Fibroblast of the aortic adventitia (primary cell): ENCODE data around the gene SLC37A4. TPM values are rescaled to one million over a fixed set of nuclear protein-coding genes. Genes with fewer than 3 reads are reported as not detected.

Experiments
- DNase-seq: peaks from one replicate; pipeline ENCODE4 v3.0.0-alpha.2; 2010; ENCODE audit warnings: low read depth
- H3K4me3 ChIP-seq: 2 replicates; pipeline ENCODE4 v1.5.1; 2011; ENCODE audit warnings: low read depth, mild to moderate bottlenecking, control low read depth, low read length, moderate library complexity
- total RNA-seq: library from RNA; depleted of rRNA; stranded (reverse); fragments of >200 nt; gene quantifications from 2 replicates; pipeline ENCODE4 v1.2.3, GENCODE V29; 2012; ENCODE audit warnings: low replicate concordance
- TF ChIP-seq, protein P1 (sequence below): IDR thresholded peaks from 2 replicates; pipeline ENCODE4 v1.5.1; 2011; ENCODE audit warnings: mild to moderate bottlenecking, low read length, control low read depth, inconsistent platforms; ENCODE audit not compliant: insufficient read depth

SLC37A4 gene
- total RNA-seq, 1 donor: 15.5 TPM

DNA sequence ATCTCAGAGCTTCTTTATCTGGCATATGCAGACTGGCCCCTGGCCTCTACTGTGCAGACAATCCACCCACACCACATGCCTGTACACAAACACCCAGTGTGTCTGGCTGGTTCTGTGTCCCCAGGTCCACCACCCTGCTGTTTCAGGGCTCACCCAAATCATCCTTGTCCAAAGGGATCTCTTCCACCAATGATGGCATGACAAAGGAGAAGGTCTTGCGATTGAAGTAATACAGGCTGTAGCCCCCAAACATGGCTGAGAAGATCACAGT is 1.7 kb downstream of the SLC37A4 start:
- H3K4me3 ChIP-seq: no peak overlapping the region
- TF ChIP-seq, protein P1, sequence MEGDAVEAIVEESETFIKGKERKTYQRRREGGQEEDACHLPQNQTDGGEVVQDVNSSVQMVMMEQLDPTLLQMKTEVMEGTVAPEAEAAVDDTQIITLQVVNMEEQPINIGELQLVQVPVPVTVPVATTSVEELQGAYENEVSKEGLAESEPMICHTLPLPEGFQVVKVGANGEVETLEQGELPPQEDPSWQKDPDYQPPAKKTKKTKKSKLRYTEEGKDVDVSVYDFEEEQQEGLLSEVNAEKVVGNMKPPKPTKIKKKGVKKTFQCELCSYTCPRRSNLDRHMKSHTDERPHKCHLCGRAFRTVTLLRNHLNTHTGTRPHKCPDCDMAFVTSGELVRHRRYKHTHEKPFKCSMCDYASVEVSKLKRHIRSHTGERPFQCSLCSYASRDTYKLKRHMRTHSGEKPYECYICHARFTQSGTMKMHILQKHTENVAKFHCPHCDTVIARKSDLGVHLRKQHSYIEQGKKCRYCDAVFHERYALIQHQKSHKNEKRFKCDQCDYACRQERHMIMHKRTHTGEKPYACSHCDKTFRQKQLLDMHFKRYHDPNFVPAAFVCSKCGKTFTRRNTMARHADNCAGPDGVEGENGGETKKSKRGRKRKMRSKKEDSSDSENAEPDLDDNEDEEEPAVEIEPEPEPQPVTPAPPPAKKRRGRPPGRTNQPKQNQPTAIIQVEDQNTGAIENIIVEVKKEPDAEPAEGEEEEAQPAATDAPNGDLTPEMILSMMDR: no peak
- no peak for DNase-seq

DNA sequence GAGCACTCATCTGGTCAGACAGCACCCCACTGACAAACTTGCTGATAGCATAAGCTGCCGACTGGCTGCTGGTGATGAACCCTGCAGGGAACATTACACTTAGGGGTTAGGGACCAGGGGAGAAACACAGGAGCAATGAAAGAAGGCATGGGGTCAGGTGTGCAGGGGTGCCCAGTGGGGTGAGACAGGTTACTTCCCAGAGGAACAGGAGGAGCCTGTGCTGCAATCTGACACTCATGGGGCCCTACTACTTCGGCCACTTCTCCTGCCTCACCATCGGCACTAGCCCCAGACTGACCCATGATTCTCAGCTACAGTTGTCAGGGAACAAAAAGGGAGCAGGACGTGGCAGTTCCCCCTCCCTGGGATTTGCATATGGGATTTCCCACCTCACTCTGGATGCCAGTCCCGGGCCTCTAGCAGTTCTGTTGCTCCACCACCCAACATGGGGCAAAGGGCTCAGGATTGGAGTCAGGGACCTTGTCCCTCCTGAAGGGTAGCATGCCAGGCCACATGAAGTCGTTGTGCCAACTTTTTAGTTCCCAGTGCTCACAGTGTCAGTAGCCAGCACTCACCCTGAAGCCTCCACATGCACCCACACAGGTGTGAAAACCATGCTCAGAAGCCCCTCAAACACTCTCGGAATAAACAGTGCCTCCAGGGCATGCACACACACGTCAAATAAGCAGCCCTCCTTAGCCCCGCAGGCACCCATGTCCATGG is 2.2 kb downstream of the SLC37A4 start:
- TF ChIP-seq, protein P1: no peak
- no peak for DNase-seq

DNA sequence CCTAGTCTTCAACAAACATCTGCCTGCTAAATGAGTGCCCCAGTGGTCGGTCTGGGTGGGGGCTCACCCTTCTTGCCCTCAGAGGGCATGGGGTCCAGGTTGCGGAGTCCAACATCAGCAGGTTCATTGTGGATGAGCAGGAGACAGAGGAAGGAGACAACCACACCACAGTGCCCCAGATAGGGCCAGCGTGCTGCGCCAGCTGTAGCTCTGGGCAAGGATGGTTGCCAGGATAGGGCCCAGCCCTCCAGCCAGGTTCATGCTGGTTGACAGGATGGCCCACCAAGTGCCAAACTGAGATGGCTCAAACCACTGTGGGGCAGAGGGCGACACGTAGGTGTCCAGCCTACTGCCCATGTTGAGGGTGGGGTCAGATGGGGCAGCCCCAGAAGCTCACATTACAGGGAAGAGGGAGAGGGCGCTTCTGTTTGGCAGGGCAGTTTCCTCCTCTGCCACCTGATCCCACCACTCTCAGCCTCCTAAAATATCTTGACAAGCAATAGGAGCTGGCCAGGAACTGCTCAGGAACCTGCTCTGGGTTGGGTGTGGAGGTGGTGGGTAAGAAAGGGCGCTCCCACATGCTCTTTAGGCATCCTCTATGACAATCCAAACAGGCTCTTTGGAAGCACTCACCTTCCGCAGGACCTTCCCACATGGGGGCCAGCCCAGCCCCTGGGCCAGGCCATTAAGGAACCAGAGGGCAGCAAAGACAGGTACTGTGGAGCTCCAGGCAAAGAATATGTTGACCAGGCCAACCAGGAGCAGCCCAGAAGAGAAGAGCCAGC is 2.9 kb downstream of the SLC37A4 start:
- no peak for DNase-seq
- TF ChIP-seq, protein P1: no peak
- no peak overlapping the region for H3K4me3 ChIP-seq

More for the DNA sequence above, 2.2 kb downstream of the SLC37A4 start:
- H3K4me3 ChIP-seq: no peak overlapping the region

DNA sequence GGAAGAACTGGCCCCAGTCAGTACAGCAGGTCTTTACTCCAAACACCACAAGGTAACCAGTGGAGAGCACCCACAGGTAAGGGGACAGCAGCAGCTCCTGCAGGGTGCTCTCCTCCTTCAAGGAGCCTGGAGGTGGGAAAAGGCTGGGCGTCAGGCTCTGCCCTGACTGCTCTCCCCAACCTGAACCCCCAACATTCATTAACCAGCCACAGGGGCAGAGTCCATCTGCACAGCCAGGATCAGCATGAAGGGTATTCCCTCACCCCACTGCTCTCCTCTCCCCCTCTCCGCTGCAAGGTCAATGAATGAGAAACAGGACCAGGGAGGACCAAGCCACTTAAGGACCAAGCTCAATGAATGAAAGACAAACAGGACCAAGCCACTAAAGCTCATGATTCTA is 3.7 kb downstream of the SLC37A4 start:
- no peak for DNase-seq
- TF ChIP-seq, protein P1: no peak
- no peak overlapping the region for H3K4me3 ChIP-seq

DNA sequence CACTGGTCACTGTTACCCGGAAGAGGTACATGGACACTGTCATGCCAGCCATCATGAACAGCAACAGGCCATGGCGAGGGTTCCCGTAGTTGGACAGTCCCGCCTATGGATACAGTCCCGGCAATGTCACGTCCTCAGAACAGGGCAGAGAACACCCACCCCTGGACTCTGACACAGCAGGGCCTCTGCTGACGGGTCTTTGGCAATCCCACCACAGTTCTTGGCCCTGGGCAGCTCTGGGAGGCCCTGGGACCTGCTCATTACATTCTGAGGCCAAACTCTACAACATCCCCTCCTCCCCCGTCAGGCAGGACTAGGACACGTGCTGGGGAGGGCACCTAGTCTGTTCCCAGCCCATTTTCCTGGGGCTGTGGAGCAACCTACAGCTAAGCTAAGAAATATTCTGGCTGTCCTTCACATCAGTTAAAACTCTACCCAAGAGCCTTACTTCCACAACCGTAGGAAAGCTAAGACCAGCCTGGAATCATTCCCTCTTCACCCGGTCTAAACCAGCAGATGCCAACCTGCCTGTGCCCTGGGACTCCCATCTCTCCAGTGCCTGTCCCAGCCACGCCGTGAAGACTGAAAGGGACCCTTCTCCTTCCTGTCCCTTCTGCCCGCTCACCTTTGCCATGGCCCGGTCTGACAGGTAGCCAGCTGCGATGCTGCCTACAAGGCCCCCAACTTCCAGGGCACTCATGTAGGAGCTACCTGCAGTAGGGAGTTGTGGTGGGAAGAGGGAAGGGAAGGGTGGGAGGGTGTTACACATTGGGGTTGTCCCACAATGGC is 4.5 kb downstream of the SLC37A4 start:
- TF ChIP-seq, protein P1: no peak
- no peak for DNase-seq

DNA sequence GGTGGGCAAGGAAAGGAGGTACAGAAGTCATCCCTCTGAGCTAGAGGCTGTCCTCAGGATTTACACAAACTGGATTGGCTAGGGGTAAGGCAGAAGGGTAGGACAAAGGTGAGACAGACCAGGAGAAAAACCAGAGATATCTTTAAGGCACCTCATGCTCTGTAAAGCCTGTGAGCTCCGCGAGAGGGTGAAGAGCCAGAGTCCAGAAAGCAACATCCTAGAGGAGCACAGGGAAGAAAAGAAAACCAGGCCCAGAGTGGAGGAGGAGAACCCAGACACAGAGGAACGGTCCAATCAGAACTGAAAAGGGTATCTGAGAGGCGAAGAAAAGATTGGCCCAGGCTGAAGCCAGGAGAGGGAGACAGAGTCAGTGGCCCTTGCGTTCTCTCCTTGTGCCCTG is 5.1 kb downstream of the SLC37A4 start:
- TF ChIP-seq, protein P1: no peak
- no peak for DNase-seq
- H3K4me3 ChIP-seq: no peak overlapping the region

More for the DNA sequence above, 4.5 kb downstream of the SLC37A4 start:
- H3K4me3 ChIP-seq: no peak overlapping the region
